RWPE1 (cell line): ENCODE data around the gene HOXC9.

Experiments used
- CTCF ChIA-PET: fragments of 350-600 bp; sonication (Branson Sonifier 250); formaldehyde crosslinking; extraction: SDS; loops from one replicate; lab custom pipeline; 2021; lab: Yijun Ruan, JAX
- POLR2A ChIA-PET: fragments of 400-600 bp; formaldehyde crosslinking; extraction: SDS; loops from one replicate; lab custom pipeline; 2020; ENCODE audit warnings: antibody characterized with exemption; ENCODE audit not compliant: low non-redundant PET; lab: Yijun Ruan, JAX
- DNase-seq: peaks from one replicate; pipeline ENCODE4 v3.0.0; 2012; ENCODE audit warnings: low spot score
- H3K27ac ChIP-seq: fragments of 450-650 bp; 2 replicates; pipeline ENCODE4 v1.5.1; 2017
- CTCF ChIP-seq: fragments of 450-650 bp; conservative IDR thresholded peaks from 2 replicates; pipeline ENCODE4 v1.5.1; 2017; ENCODE audit warnings: low read depth, mild to moderate bottlenecking

HOXC9 gene

GRCh38 chr12:54024581-54025305 lies 24.8 kb downstream of the HOXC9 start:
- DNase-seq: no peak
- TF ChIP-seq CTCF: no peak
- ChIA-PET POLR2A (no interaction called here), CTCF (interaction anchor here (0.6 to 1.9 kb wide), 6 partner anchors 9 to 234 kb away, joined by 3 to 8 read pairs (median 4); no protein-coding TSS in a partner anchor)
- H3K27ac ChIP-seq: no peak overlapping the region

- no peak overlapping the region for H3K27ac ChIP-seq
- ChIA-PET POLR2A (no interaction called here), CTCF (interaction anchor here (0.6 to 1.9 kb wide), 5 partner anchors 10 to 665 kb away, joined by 3 to 8 read pairs (median 3); no protein-coding TSS in a partner anchor)
- DNase-seq: no peak
- no peak for TF ChIP-seq CTCF
Measured at GRCh38 chr12:54025499-54026405, 25.8 kb downstream of the HOXC9 start.

- H3K27ac ChIP-seq: no peak overlapping the region
- ChIA-PET CTCF (interaction anchor here (0.5 to 1.8 kb wide), 6 partner anchors 21 to 280 kb away, joined by 3 to 5 read pairs (median 3); partner anchors contain the start of gene HOXC10), POLR2A (interaction anchor here (0.5 kb wide), 1 partner anchor 311 kb away, joined by 3 read pairs; no protein-coding TSS in a partner anchor)
- no peak for DNase-seq
- no peak for TF ChIP-seq CTCF
Measured at GRCh38 chr12:54026640-54027441, 26.9 kb downstream of the HOXC9 start.

- DNase-seq: no peak
- POLR2A ChIA-PET: no interaction called here
- no peak for TF ChIP-seq CTCF
- CTCF ChIA-PET: interaction anchor here (0.5 to 1.8 kb wide), 6 partner anchors 22 to 281 kb away, joined by 3 to 5 read pairs (median 4); partner anchors contain the start of gene HOXC10
- no peak overlapping the region for H3K27ac ChIP-seq
Measured at GRCh38 chr12:54027442-54027786, 27.5 kb downstream of the HOXC9 start.

- CTCF ChIA-PET: interaction anchor here (0.9 to 1.8 kb wide), 3 partner anchors 173 to 282 kb away, joined by 3 to 5 read pairs (median 5); no protein-coding TSS in a partner anchor
- no peak for TF ChIP-seq CTCF
- peak; percentile 76 for DNase-seq
- POLR2A ChIA-PET: no interaction called here
- H3K27ac ChIP-seq: no peak within 1 kb of the TSS
Measured at GRCh38 chr12:54028314-54029201, 28.6 kb downstream of the HOXC9 start, which contains the start of gene HOXC6. Gene HOXC6, plus strand, starts transcription at chr12:54028440. Its CDS starts 82 bp downstream, at chr12:54028522.
